H1 (cell line): Measurements from ENCODE around the gene ARPC2. TPM values are rescaled to one million over a fixed set of nuclear protein-coding genes. Genes with fewer than 3 reads are reported as not detected.

Experiments
- CTCF ChIA-PET: fragments of 300-600 bp; sonication (Branson Sonifier 250); formaldehyde crosslinking; loops from one replicate; lab custom pipeline; 2021; ENCODE audit not compliant: partially characterized antibody; lab: Charles Lee
- POLR2A ChIA-PET: fragments of 300-600 bp; sonication (Branson Sonifier 250); formaldehyde crosslinking; loops from one replicate; lab custom pipeline; 2021; ENCODE audit warnings: inconsistent platforms; ENCODE audit not compliant: partially characterized antibody; lab: Charles Lee
- DNase-seq, 2 experiments: peaks; one replicate each; pipeline versions ENCODE4 v3.0.0 to v3.0.0-alpha.2; 2010 to 2022; ENCODE audit warnings: low spot score in 2 of 2, low read depth in 1 of 2, mixed read lengths in 1 of 2
- FAIRE-seq: peaks from 2 replicates; lab custom pipeline; 2011; peaks lifted over from hg19 to GRCh38; lab: Jason Lieb, UNC
- H2AFZ ChIP-seq: 2 replicates; pipeline ENCODE4 v1.8.1; 2012; ENCODE audit warnings: low read length, inconsistent platforms
- H2AK5ac ChIP-seq: 2 replicates; pipeline ENCODE4 v1.6.1; 2013; ENCODE audit warnings: low read depth, low read length
- H2BK120ac ChIP-seq: replicated peaks from 2 replicates; pipeline ENCODE3; 2013; ENCODE audit warnings: low read depth, low read length, inconsistent platforms
- H2BK12ac ChIP-seq: 2 replicates; pipeline ENCODE4 v1.6.1; 2013; ENCODE audit warnings: low read depth, low read length
- H2BK15ac ChIP-seq: 2 replicates; pipeline ENCODE4 v1.6.1; 2013; ENCODE audit warnings: low read length
- H2BK20ac ChIP-seq: 2 replicates; pipeline ENCODE4 v1.6.1; 2013; ENCODE audit warnings: low read length
- H2BK5ac ChIP-seq: 2 replicates; pipeline ENCODE4 v1.6.1; 2013; ENCODE audit warnings: low read depth, low read length
- H3K14ac ChIP-seq: 2 replicates; pipeline ENCODE4 v1.6.1; 2013; ENCODE audit warnings: inconsistent platforms; ENCODE audit not compliant: insufficient read length
- H3K18ac ChIP-seq: 2 replicates; pipeline ENCODE4 v1.6.1; 2013; ENCODE audit warnings: low read length; ENCODE audit errors: extremely low read depth
- H3K23ac ChIP-seq: 2 replicates; pipeline ENCODE4 v1.6.1; 2013; ENCODE audit warnings: inconsistent platforms; ENCODE audit not compliant: insufficient read length
- H3K23me2 ChIP-seq: 2 replicates; pipeline ENCODE4 v1.6.1; 2013; ENCODE audit warnings: low read depth, low read length
- H3K27ac ChIP-seq: 2 replicates; pipeline ENCODE4 v1.6.1; 2011; ENCODE audit warnings: low read depth, low read length, inconsistent platforms
- H3K27me3 ChIP-seq, 4 experiments: replicated peaks in 1 of 4; 1 replicate in 1 of 4; 2 replicates in 3 of 4; pipeline versions ENCODE4 v1.6.1 to v1.8.1; 2011 to 2013; ENCODE audit warnings: low read length in 3 of 4, mild to moderate bottlenecking in 3 of 4, inconsistent platforms in 2 of 4, mixed read lengths in 2 of 4, moderate library complexity in 1 of 4; ENCODE audit not compliant: control insufficient read depth in 3 of 4, insufficient read depth in 3 of 4; ENCODE audit errors: extremely low read depth in 1 of 4
- H3K36me3 ChIP-seq, 4 experiments: 2 replicates each; pipeline versions ENCODE4 v1.6.1 to v1.8.1; 2011 to 2013; ENCODE audit warnings: mild to moderate bottlenecking in 4 of 4, low read length in 3 of 4, moderate library complexity in 2 of 4, control low read depth in 1 of 4, inconsistent platforms in 1 of 4; ENCODE audit not compliant: insufficient read depth in 4 of 4, control insufficient read depth in 2 of 4
- H3K4ac ChIP-seq: replicated peaks from 2 replicates; pipeline ENCODE3; 2013; ENCODE audit warnings: low read length, low read depth, mixed read lengths, inconsistent platforms; ENCODE audit not compliant: insufficient read length
- H3K4me1 ChIP-seq, 4 experiments: replicated peaks in 1 of 4; 1 replicate in 1 of 4; 2 replicates in 3 of 4; pipeline versions ENCODE4 v1.6.1 to v1.8.1; 2011 to 2013; ENCODE audit warnings: low read length in 3 of 4, inconsistent platforms in 2 of 4, mixed read lengths in 1 of 4; ENCODE audit not compliant: insufficient read depth in 4 of 4, control insufficient read depth in 3 of 4
- H3K4me2 ChIP-seq, 2 experiments: 2 replicates each; pipeline versions ENCODE4 v1.6.1 to v1.8.1; 2011 to 2013; ENCODE audit warnings: low read depth in 2 of 2, low read length in 2 of 2, control low read depth in 1 of 2, inconsistent platforms in 1 of 2, mild to moderate bottlenecking in 1 of 2; ENCODE audit not compliant: insufficient read depth in 1 of 2
- H3K4me3 ChIP-seq, 4 experiments: fragments of 200-600, 300-600 bp in 1 of 4; sonication (generic), shearing (Covaris generic), sonication (Bioruptor Twin) in 1 of 4; 2 replicates each; pipeline versions ENCODE4 v1.5.1 to v1.8.1; 2011 to 2016; ENCODE audit warnings: low read length in 4 of 4, low read depth in 3 of 4, control low read depth in 2 of 4, inconsistent platforms in 2 of 4, mild to moderate bottlenecking in 2 of 4, mixed read lengths in 1 of 4, moderate library complexity in 1 of 4; ENCODE audit not compliant: insufficient read depth in 2 of 4; ENCODE audit errors: extremely low read depth in 1 of 4
- H3K56ac ChIP-seq: replicated peaks from 2 replicates; pipeline ENCODE3; 2013; ENCODE audit warnings: low read depth, mild to moderate bottlenecking, mixed read lengths, low read length, inconsistent platforms; ENCODE audit not compliant: insufficient read length
- H3K79me1 ChIP-seq: 2 replicates; pipeline ENCODE4 v1.6.1; 2013; ENCODE audit warnings: low read depth, low read length, control low read depth
- H3K79me2 ChIP-seq, 2 experiments: 2 replicates each; pipeline versions ENCODE4 v1.6.1 to v1.8.1; 2012 to 2013; ENCODE audit warnings: low read length in 2 of 2, mild to moderate bottlenecking in 2 of 2, inconsistent platforms in 1 of 2; ENCODE audit not compliant: insufficient read depth in 2 of 2, control insufficient read depth in 1 of 2
- H3K9ac ChIP-seq, 4 experiments: replicated peaks in 1 of 4; 1 replicate in 1 of 4; 2 replicates in 3 of 4; pipeline versions ENCODE4 v1.6.1 to v1.8.1; 2011 to 2013; ENCODE audit warnings: low read depth in 3 of 4, low read length in 3 of 4, control low read depth in 2 of 4, mild to moderate bottlenecking in 2 of 4, moderate library complexity in 2 of 4, inconsistent platforms in 1 of 4; ENCODE audit errors: extremely low read depth in 1 of 4
- H3K9me3 ChIP-seq, 2 experiments: 2 replicates each; pipeline versions ENCODE4 v1.6.1 to v1.8.1; 2012 to 2013; ENCODE audit warnings: mild to moderate bottlenecking in 2 of 2, moderate library complexity in 2 of 2, control low read depth in 1 of 2, inconsistent platforms in 1 of 2, low read depth in 1 of 2, low read length in 1 of 2, mixed read lengths in 1 of 2; ENCODE audit not compliant: insufficient read depth in 2 of 2
- H4K20me1 ChIP-seq, 2 experiments: replicated peaks in 1 of 2; 2 replicates each; pipeline versions ENCODE3 to v1.8.1; 2011 to 2013; ENCODE audit warnings: inconsistent platforms in 2 of 2, low read length in 2 of 2, mild to moderate bottlenecking in 1 of 2; ENCODE audit not compliant: insufficient read depth in 2 of 2, control insufficient read depth in 1 of 2
- H4K5ac ChIP-seq: 2 replicates; pipeline ENCODE4 v1.6.1; 2013; ENCODE audit warnings: low read length, low read depth, mixed read lengths, inconsistent platforms; ENCODE audit not compliant: insufficient read length
- H4K8ac ChIP-seq: 2 replicates; pipeline ENCODE4 v1.8.0; 2013; ENCODE audit warnings: mild to moderate bottlenecking, moderate library complexity, low read length, inconsistent platforms; ENCODE audit not compliant: insufficient read depth; ENCODE audit errors: extremely low read depth
- H4K91ac ChIP-seq: replicated peaks from 2 replicates; pipeline ENCODE3; 2013; ENCODE audit warnings: low read length, mixed read lengths, inconsistent platforms; ENCODE audit not compliant: insufficient read length
- ASH2L ChIP-seq: fragments of 200-600, 300-600 bp; sonication (generic); IDR thresholded peaks from one replicate; pipeline ENCODE4 v1.7.1; 2017; ENCODE audit warnings: low read length
- BRCA1 ChIP-seq: IDR thresholded peaks from 2 replicates; pipeline ENCODE4 v1.6.1; 2012; ENCODE audit warnings: low read depth, low read length, improper control_type of control experiment
- CTCF ChIP-seq, 3 experiments: IDR thresholded peaks; 1 replicate in 2 of 3; 2 replicates in 1 of 3; pipeline versions ENCODE4 v1.5.1 to v1.6.1; 2011; ENCODE audit warnings: low read length in 3 of 3, mild to moderate bottlenecking in 3 of 3, inconsistent platforms in 2 of 3, low read depth in 1 of 3, moderate library complexity in 1 of 3; ENCODE audit not compliant: insufficient read depth in 1 of 3; ENCODE audit errors: control extremely low read depth in 1 of 3
- EZH2 ChIP-seq: fragments of 200-600 bp; sonication (generic); IDR thresholded peaks from 2 replicates; pipeline ENCODE4 v1.7.1; 2012; ENCODE audit warnings: low read depth, mild to moderate bottlenecking, moderate library complexity, low read length, inconsistent platforms; ENCODE audit not compliant: severe bottlenecking
- KDM4A ChIP-seq: IDR thresholded peaks from one replicate; pipeline ENCODE4 v1.7.1; 2012; ENCODE audit warnings: low read depth, mild to moderate bottlenecking, moderate library complexity, low read length, inconsistent platforms; ENCODE audit not compliant: severe bottlenecking
- NRF1 ChIP-seq: IDR thresholded peaks from 2 replicates; pipeline ENCODE4 v1.6.1; 2011; ENCODE audit warnings: mild to moderate bottlenecking, low read depth, low read length, improper control_type of control experiment
- POLR2A ChIP-seq, 2 experiments: IDR thresholded peaks; 1 replicate in 1 of 2; 2 replicates in 1 of 2; pipeline ENCODE4 v1.6.1; 2011; ENCODE audit warnings: low read depth in 2 of 2, low read length in 2 of 2, mild to moderate bottlenecking in 2 of 2; ENCODE audit errors: control extremely low read depth in 1 of 2
- RAD21 ChIP-seq, 2 experiments: IDR thresholded peaks in 1 of 2; conservative IDR thresholded peaks in 1 of 2; 2 replicates each; pipeline ENCODE4 v1.6.1; 2011; ENCODE audit warnings: low read depth in 2 of 2, low read length in 2 of 2, improper control_type of control experiment in 1 of 2, inconsistent platforms in 1 of 2, mild to moderate bottlenecking in 1 of 2, moderate library complexity in 1 of 2
- ZNF274 ChIP-seq: IDR thresholded peaks from 2 replicates; pipeline ENCODE4 v1.7.0; 2012; ENCODE audit warnings: low read length, borderline replicate concordance; ENCODE audit errors: extremely low read depth
- WGBS, 2 experiments: shearing (Covaris generic) in 1 of 2; methylation state at CpG; one replicate each; pipeline versions ENCODE4 v1.1.6 to v1.1.7; 2013 to 2015; ENCODE audit warnings: low lambda C conversion rate in 2 of 2, mixed read lengths in 2 of 2, inconsistent platforms in 1 of 2, low coverage in 1 of 2, missing lambda C conversion rate in 1 of 2; ENCODE audit not compliant: insufficient replicate concordance in 2 of 2, insufficient coverage in 1 of 2, insufficient read length in 1 of 2; ENCODE audit errors: extremely low coverage in 1 of 2, missing lambda C conversion rate in 1 of 2; 5-methylcytosine and 5-hydroxymethylcytosine counted together
- polyA plus RNA-seq, 7 experiments: library from polyadenylated mRNA; depleted of rRNA in 3 of 7; stranded (reverse) in 5 of 7; unstranded in 2 of 7; fragments of >200 nt in 5 of 7; fragments of 200-250 nt in 2 of 7; gene quantifications; 1 replicate in 5 of 7; 2 replicates in 1 of 7; 4 replicates in 1 of 7; pipeline versions ENCODE4 v1.2.1 to v1.2.3, GENCODE V29; 2011 to 2013; ENCODE audit warnings: missing spikeins in 2 of 7, mixed read lengths in 2 of 7
- total RNA-seq: library from RNA; stranded (reverse); fragmentation: NEBNext Ultra II Directional; extraction: Animal tissue kit (Norgen Biotek cat#: 25700); gene quantifications from 2 replicates; pipeline ENCODE4 v1.2.1, GENCODE V29; 2021

ARPC2 gene
- total and polyA plus RNA-seq, 2 of the 8 experiments (the other 6 are each of a cell fraction or from before 2014, with no cell fraction given), result 174 to 195 TPM

DNA sequence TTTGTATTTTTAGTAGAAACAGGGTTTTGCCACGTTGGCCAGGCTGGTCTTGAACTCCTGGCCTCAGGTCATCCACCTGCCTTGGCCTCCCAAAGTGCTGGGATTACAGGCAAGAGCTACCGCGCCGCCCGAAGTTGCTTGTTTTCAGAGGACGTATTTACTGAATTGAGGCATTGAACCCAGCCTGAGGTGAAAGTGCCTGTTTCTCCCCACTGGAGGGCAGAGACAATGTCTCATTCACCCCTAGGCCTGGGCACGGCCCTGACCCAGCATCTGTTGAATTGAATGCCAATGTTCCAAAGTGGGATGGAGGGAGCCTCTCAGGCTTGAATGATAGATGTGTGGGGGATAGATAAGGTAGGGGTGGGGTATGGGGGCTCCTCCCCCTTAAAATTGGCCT, 79.9 kb downstream of the ARPC2 start:
- H3K9me3 ChIP-seq, result no peaks in the 10 kb centered on the region
- peaks cover 3% of the 10 kb centered on the region; the same call in 1 of the 2 replicates for H3K23me2 ChIP-seq
- no peaks in the 10 kb centered on the region for H3K79me2 ChIP-seq
- H3K9ac ChIP-seq, result no peak overlapping the region
- H3K79me1 ChIP-seq, result no peaks in the 10 kb centered on the region
- ChIA-PET CTCF (interaction anchor here (0.6 to 12.1 kb wide), 10 partner anchors 22 to 1361 kb away, joined by 3 to 192 read pairs (median 4); partner anchors contain the start of genes CATIP and CTDSP1), POLR2A (interaction anchor here (0.6 to 2.0 kb wide), 3 partner anchors 70 to 429 kb away, joined by 3 to 4 read pairs (median 3); no protein-coding TSS in a partner anchor)
- H3K27me3 ChIP-seq, result no peaks in the 10 kb centered on the region
- no peak overlapping the region for H4K8ac ChIP-seq
- no peak overlapping the region for H3K4me3 ChIP-seq
- TF ChIP-seq POLR2A (IDR thresholded peaks at IDR 0.05; ENCODE audit: control extremely low read depth in 1 of 2, low read depth in 2 of 2, low read length in 2 of 2) (no peak), RAD21 (IDR thresholded peaks at IDR 0.05 in 1 of 2, conservative IDR thresholded peaks at IDR 0.05 in 1 of 2; ENCODE audit: low read depth in 2 of 2, low read length in 2 of 2) (peak in 1 of 2 experiments; percentile 14; a peak in 1 of 4 replicates), KDM4A (no peak), NRF1 (no peak), BRCA1 (no peak), CTCF (IDR thresholded peaks at IDR 0.05; ENCODE audit: control extremely low read depth in 1 of 3, insufficient read depth in 1 of 3, low read depth in 1 of 3, low read length in 3 of 3) (peak; percentile 2 to 19 (median 16); a peak in 3 of 4 replicates), EZH2 (no peak), ASH2L (no peak), ZNF274 (no peak)
- H2BK20ac ChIP-seq, result no peak overlapping the region
- no peaks in the 10 kb centered on the region for H4K20me1 ChIP-seq
- H4K5ac ChIP-seq, result no peak overlapping the region
- H3K4me2 ChIP-seq, result no peak overlapping the region
- no peak overlapping the region for H2BK120ac ChIP-seq
- no peak overlapping the region for H2BK5ac ChIP-seq
- H3K23ac ChIP-seq, result no peak overlapping the region
- 85% methylated on average over 7 of the region's 7 CpGs; no CpG with 5 or more reads in 1 of the 2 experiments for WGBS, 2 experiments
- H2AFZ ChIP-seq, result no peak overlapping the region
- no peak overlapping the region for H2BK15ac ChIP-seq
- H3K36me3 ChIP-seq, result no peaks in the 10 kb centered on the region
- H4K91ac ChIP-seq, result no peak overlapping the region
- H2BK12ac ChIP-seq, result no peak overlapping the region
- no peak overlapping the region for H3K56ac ChIP-seq
- no peak overlapping the region for H3K4ac ChIP-seq
- H3K4me1 ChIP-seq, result peaks cover 0 to 9% (median 4%) of the 10 kb centered on the region in 4 experiments; a peak in 6 of 7 replicates
- H2AK5ac ChIP-seq, result no peak overlapping the region
- DNase-seq (no peak), FAIRE-seq (no peak)
- H3K14ac ChIP-seq, result no peak overlapping the region
- no peak overlapping the region for H3K27ac ChIP-seq
- no peak overlapping the region for H3K18ac ChIP-seq
